HG03439 (cell line): ENCODE measurements around the gene NBAS.
A peak's percentile ranks its signal among the peaks of the same experiment; 100 is the strongest.
"Not testable (repeated sequence)": the region's sequence is repeated elsewhere in the genome, so short reads cannot be mapped to it uniquely, and the experiment has no call there.

Source experiments
- ATAC-seq: cut with Tn5 transposase; IDR thresholded peaks from one replicate; pipeline ENCODE4 v1.9.1; 2021; ENCODE audit warnings: mild to moderate bottlenecking, moderate library complexity; ENCODE audit not compliant: unreplicated experiment

NBAS gene

DNA sequence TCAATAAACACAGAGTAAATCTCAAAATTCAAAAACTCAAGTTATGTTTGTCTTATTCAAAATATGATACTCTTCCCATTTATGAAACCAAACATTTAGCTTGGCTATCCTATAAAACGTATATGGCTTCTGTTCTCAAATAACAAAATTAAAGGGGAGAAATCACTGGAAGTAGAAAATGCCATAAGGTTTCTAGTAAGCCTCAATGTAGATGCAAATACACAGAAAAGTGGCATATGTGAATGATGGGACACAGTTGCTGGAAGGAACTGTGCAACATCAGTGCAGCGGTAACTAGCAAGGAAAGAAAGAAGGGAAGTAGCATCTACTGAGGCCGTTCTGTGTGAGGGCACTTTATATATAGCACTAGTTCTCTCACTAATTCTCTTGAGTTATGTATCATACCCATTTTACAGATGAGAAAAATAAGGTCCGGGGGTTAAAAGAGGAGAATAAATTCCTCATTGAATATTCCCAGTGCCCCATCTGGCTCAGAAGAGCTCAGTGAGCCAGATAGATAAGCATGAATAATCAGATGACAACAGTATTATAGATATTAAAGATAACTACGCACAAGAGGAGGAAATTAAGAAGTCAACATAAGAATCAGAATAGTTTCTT lies 27.2 kb downstream of the NBAS start:
- ATAC-seq: no peak

- ATAC-seq: no peak
These were observed 28.1 kb downstream of the NBAS start for GRCh38 chr2:15532996-15533395.

GRCh38 chr2:15531095-15531854 lies 29.9 kb downstream of the NBAS start:
- ATAC-seq: no peak

GRCh38 chr2:15527074-15527739 lies 33.9 kb downstream of the NBAS start:
- ATAC-seq: no peak

DNA sequence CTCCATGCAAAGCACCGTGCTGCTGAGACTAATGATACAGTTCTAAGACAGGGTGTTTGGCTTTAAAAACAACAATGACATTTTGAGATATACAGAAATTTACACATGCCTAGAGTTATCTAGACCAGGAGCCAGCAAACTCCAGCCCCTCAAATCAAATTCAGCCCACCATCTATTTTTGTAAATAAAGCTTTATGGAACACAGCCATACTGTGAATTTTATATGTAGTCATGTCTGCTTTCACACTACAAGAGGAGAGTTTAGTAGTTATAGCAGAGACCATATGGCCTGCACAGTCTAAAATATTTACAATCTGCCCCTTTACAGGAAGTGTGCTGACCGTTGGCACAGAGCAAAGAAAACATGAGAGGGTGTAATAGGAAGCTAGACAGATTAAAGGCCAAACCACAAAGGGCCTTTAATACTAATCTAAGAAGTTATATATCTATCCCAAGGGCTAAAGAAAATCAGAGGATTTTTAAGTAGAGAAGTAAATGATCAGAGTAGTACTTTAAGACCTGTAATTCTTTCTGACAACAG lies 39.4 kb downstream of the NBAS start:
- ATAC-seq: no peak

GRCh38 chr2:15520346-15520745 lies 40.8 kb downstream of the NBAS start:
- no peak for ATAC-seq

DNA sequence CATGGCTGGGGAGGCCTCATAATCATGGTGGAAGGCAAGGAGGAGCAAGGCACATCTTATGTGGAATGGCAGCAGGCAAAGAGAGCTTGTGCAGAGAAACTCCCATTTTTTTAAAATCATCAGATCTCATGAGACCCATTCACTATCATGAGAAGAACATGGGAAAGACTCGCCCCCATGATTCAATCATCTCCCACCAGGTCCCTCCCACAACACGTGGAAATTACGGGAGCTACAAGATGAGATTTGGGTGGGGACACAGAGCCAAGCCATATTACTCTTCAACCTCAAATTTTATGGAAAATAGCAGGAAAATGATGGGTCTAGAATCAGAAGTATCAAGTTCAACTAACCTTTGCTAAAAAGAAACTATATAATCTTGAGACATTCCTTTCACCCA lies 42.4 kb downstream of the NBAS start:
- not testable (repeated sequence) for ATAC-seq

GRCh38 chr2:15517793-15518192 lies 43.3 kb downstream of the NBAS start:
- ATAC-seq: no peak

DNA sequence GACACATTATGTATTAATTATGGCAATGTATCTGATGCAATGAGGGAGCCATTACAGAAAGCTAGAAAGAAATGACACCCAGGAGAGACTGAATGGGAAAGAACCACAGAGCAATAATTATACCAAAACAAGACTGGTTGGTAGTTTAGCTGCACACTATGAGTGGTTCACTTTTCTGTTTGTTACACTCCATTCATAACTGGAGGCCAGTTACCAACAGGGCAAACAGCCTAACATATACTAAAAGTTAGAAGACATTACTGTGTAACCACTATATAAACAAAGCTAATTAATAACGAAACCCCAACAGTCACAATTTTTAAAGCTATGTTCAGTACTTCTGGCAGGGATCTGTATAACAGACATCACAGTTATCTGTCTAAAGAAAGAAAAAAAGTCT lies 49.4 kb downstream of the NBAS start:
- peak; percentile 68 for ATAC-seq

- no peak for ATAC-seq
These were observed 50.6 kb downstream of the NBAS start for GRCh38 chr2:15510552-15510951.

GRCh38 chr2:15510131-15510530 lies 51.0 kb downstream of the NBAS start:
- no peak for ATAC-seq

DNA sequence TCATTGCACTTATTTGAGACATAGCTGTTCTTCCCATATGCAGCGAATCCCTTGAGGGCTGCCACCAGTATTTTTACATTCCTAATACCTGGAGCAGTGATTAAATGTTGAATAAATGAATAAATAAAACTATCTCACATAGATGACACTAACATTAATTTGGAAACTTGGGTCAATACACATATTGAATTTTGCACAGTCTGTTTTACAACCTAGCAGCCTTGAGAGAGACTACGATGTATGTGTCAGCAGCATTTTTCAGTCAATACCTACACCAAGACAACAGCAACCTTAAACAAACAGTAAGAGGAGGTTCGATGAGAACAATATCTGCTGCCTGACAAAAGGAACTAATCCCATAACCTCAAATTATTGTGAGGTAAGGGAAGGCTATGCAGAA lies 53.4 kb downstream of the NBAS start:
- no peak for ATAC-seq

- ATAC-seq: no peak
These were observed 54.1 kb downstream of the NBAS start for GRCh38 chr2:15507061-15507460.

DNA sequence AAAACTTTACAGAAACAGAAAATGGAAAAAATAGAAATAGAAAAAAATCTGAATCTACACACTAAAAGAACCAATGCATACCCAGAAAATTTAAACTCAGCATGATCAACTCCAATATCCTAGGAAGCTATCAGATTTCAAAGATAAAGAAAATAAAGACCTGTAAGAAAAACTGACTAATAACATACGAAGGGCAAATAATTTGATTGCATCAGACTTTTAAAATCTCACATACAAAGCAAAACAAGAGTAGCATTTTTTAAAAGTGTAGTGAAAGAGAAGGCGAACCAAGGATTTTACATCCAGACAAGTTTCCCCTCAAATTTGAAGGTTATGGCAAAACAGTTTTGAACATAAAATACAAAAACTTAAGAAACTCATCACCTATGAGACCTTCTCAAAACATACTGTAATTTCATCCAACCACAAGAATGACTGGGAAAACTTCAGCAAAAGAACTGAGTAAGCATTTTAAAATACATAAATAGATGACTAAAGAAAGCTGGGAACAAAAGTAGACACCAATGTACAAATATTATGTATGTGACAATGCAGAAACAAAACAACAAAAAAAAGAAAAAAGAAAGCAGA lies 54.8 kb downstream of the NBAS start:
- ATAC-seq: no peak

DNA sequence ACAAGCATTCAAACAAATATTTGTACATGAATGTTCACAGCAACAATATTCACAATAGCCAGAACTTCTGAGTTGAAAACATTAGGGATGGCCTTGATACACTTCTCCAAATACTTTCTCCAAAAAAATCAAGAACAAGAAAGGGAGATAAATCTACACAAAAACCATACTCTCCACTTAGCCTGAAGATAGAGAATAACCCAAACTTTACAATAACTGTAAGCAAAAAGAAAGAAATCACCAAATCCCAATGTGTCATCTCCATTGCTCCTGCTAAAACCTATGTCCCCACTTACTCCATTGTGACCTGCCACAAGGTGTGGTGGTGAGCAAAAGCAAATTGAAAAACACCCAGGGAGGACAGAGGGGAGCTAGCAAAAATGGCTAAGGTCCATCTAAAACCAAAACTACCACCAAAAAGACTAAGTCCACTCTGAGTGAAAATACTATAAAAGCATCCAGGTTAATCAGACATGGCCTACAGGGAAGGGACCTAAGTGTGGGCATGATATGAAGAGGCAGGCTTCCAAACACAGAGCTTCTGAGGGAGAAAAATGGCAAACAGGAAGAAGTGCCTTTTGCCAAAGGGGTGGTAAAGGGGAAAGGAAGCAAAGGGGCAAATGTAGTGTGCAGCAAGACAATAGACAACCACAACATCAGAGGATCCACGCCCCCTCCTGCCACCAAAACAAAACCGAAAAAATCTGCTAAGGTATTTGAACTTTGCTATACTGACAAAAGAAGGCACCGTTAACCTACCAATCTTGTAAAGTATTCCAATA lies 56.1 kb downstream of the NBAS start:
- ATAC-seq: no peak

DNA sequence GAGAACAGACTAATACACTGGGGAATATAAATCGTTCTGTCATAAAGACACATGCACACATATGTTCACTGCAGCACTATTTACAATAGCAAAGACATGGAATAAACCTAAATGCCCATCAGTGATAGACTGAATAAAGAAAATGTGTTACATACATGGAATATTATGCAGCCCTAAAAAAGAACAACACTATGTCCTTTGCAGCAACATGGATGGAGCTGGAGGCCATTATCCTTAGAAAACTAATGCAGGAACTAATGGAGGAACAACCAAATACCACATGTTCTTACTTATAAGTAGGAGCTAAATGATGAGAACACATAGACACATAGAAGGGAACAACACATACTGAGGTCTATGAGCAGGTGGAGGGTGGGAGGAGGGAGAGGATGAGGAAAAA lies 61.9 kb downstream of the NBAS start:
- not testable (repeated sequence) for ATAC-seq

DNA sequence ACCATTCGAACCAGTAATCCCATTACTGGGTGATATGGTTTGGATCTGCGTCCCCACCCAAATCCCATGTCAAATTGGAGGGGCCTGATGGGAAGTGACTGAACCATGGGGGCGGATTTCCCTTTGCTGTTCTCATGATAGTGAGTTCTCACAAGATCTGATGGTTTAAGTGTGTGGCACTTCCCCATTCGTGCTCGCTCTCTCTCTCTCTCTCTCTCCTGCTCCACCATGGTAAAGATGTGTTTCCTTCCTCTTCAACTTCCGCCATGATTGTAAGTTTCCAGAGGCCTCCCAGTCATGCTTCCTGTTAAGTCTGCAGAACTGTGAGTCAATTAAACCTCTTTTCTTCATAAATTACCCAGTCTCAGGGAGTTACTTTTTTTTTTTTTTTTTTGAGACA lies 62.6 kb downstream of the NBAS start:
- no peak for ATAC-seq

GRCh38 chr2:15494877-15495276 lies 66.3 kb downstream of the NBAS start:
- no peak for ATAC-seq

DNA sequence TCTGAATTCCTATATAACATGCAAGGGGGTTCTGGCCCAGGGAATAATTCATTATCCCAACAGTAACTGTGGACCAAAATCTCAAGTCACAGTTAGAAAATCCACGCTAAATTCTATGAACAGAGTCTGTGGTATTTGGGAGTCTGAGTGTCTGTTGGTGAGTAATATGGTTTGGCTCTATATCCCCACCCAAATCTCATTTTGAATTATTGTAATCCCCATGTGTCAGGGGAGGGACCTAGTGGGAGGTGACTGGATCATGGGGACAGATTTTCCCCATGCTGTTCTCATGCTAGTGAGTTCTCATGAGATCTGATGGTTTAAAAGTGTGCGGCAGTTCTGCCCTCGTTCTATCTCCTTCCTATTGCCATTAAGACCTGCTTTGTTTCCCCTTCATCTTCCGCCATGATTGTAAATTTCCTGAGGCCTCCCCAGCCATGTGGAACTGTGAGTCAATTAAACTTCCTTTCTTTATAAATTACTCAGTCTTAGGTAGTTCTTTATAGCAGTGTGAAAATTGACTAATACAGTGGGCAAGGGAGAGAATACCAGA lies 68.3 kb downstream of the NBAS start:
- no peak for ATAC-seq

DNA sequence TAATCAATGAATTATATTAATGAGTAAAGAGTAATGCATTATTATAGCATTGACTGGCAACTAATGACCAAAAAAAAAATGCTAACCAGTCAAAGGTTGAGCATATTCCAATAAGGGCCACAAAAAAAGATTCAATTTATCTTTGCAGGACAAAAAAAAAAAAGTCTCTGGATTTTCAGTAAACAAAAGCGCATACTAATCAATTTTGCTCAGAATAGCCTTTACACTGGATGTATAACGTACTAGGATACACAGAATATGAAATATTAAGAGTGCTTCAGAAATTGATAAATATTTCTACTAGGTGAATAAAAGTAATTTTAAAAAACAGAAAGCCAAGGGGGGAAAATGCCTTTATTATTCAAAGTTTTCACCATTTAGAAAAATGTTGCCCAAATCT lies 74.4 kb downstream of the NBAS start:
- ATAC-seq: no peak
